Activated CD4-positive, alpha-beta T cell treated with anti-CD3 and anti-CD28 coated beads, Interleukin-2, Interleukin-6, amounts not matched to agents 100 ng/mL and 50 ng/mL, durations not matched to agents 16 hours and 8 hours (primary cell): ENCODE data around the gene BAIAP2L1.
A peak's percentile ranks its signal among the peaks of the same experiment; 100 is the strongest.

Experiments used
- DNase-seq: peaks from one replicate; pipeline ENCODE4 v3.0.0-alpha.2; 2020

The BAIAP2L1 gene

GRCh38 chr7:98357751-98358161 lies 43.1 kb downstream of the BAIAP2L1 start:
- no peak for DNase-seq

GRCh38 chr7:98355250-98355538 lies 45.7 kb downstream of the BAIAP2L1 start:
- DNase-seq: no peak

- no peak for DNase-seq
These were observed 46.2 kb downstream of the BAIAP2L1 start for GRCh38 chr7:98354511-98355249.

- DNase-seq: no peak
These were observed 46.8 kb downstream of the BAIAP2L1 start for GRCh38 chr7:98354052-98354451.

GRCh38 chr7:98352621-98353020 lies 48.3 kb downstream of the BAIAP2L1 start:
- no peak for DNase-seq

- DNase-seq: no peak
These were observed 49.8 kb downstream of the BAIAP2L1 start for GRCh38 chr7:98351136-98351535.

GRCh38 chr7:98348726-98349474 lies 52.0 kb downstream of the BAIAP2L1 start:
- DNase-seq: no peak

- DNase-seq: peak; percentile 4
These were observed 54.3 kb downstream of the BAIAP2L1 start for GRCh38 chr7:98346515-98347069.

GRCh38 chr7:98341106-98341505 lies 59.8 kb downstream of the BAIAP2L1 start:
- no peak for DNase-seq

- DNase-seq: no peak
These were observed 61.8 kb downstream of the BAIAP2L1 start for GRCh38 chr7:98339043-98339442.

GRCh38 chr7:98338441-98338840 lies 62.4 kb downstream of the BAIAP2L1 start:
- no peak for DNase-seq

GRCh38 chr7:98335411-98335977 lies 65.4 kb downstream of the BAIAP2L1 start:
- no peak for DNase-seq

- no peak for DNase-seq
These were observed 66.8 kb downstream of the BAIAP2L1 start for GRCh38 chr7:98334081-98334480.

GRCh38 chr7:98330926-98331529 lies 69.9 kb downstream of the BAIAP2L1 start:
- DNase-seq: no peak

GRCh38 chr7:98329791-98330373 lies 71.0 kb downstream of the BAIAP2L1 start:
- DNase-seq: no peak

- DNase-seq: no peak
These were observed 71.6 kb downstream of the BAIAP2L1 start for GRCh38 chr7:98329100-98329790.

GRCh38 chr7:98324782-98325181 lies 76.1 kb downstream of the BAIAP2L1 start:
- no peak for DNase-seq

GRCh38 chr7:98323597-98324322 lies 77.1 kb downstream of the BAIAP2L1 start:
- DNase-seq: no peak

GRCh38 chr7:98322331-98323270 lies 78.3 kb downstream of the BAIAP2L1 start:
- DNase-seq: no peak

GRCh38 chr7:98321301-98321700 lies 79.6 kb downstream of the BAIAP2L1 start:
- DNase-seq: no peak

GRCh38 chr7:98319176-98319575 lies 81.7 kb downstream of the BAIAP2L1 start:
- DNase-seq: no peak
